ENCODE measurements around the gene GOLGA8B.
"Not testable (repeated sequence)": the region's sequence is repeated elsewhere in the genome, so short reads cannot be mapped to it uniquely, and the experiment has no call there.

Gene GOLGA8B, protein sequence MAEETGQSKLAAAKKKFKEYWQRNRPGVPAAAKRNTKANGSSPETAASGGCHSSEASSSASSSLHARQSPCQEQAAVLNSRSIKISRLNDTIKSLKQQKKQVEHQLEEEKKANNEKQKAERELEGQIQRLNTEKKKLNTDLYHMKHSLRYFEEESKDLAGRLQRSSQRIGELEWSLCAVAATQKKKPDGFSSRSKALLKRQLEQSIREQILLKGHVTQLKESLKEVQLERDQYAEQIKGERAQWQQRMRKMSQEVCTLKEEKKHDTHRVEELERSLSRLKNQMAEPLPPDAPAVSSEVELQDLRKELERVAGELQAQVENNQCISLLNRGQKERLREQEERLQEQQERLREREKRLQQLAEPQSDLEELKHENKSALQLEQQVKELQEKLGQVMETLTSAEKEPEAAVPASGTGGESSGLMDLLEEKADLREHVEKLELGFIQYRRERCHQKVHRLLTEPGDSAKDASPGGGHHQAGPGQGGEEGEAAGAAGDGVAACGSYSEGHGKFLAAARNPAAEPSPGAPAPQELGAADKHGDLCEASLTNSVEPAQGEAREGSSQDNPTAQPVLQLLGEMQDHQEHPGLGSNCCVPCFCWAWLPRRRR

GRCh38 chr15:34583399-34584329, at the start of gene GOLGA8B:
GOLGA8B (minus strand) TSS chr15:34583651; CDS start chr15:34535912, 47,739 bp downstream.
- peak; percentile 60 to 66 for DNase-seq (ENCODE audit: low read depth in 2 of 2)

- DNase-seq (ENCODE audit: low read depth in 2 of 2) = not testable (repeated sequence)
Observed at GRCh38 chr15:34633165-34633564, 49.7 kb upstream of the GOLGA8B start.

- DNase-seq (ENCODE audit: low read depth in 2 of 2) = no peak
Observed at GRCh38 chr15:34628577-34629152, 45.2 kb upstream of the GOLGA8B start.

DNA sequence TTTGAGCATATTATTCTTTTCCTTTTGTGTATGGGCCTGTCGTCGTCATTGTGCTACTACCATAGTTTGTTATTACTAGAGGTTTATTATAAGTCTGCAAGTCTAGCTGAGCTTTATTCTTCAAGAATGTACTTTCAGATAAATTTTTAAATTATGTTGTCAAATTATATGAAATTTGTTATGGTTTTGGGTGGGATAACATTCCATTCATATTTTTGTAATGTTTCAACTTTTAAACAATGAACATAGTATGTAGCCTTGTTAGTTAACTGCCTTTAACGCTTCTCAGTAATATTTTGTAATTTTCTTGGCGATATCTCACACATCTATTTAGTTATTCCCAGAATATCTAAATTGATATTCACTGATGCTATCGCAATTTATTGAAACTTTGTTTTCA, 41.6 kb upstream of the GOLGA8B start:
- DNase-seq (ENCODE audit: low read depth in 2 of 2) = no peak

DNA sequence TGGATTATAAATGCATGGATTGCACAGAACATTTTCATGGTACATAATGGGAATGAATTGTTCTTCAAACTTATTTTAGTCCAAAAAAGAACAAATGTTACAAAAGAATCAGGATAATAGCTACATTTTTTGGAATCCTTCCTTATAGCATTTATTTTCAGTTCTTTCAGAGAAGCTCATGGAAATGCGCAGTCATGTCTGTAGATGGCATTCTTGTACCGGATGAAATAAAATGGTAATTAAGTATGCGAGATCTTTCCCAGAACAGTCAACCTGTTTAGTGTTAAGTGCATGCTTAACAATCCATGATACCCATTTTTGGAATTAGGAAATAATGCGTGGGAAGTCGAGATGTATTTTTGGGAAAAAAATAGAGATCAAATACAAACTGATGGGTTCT, 38.2 kb upstream of the GOLGA8B start:
- DNase-seq (ENCODE audit: low read depth in 2 of 2) = no peak

GRCh38 chr15:34620814-34621213, 37.4 kb upstream of the GOLGA8B start:
- no peak for DNase-seq (ENCODE audit: low read depth in 2 of 2)

DNA sequence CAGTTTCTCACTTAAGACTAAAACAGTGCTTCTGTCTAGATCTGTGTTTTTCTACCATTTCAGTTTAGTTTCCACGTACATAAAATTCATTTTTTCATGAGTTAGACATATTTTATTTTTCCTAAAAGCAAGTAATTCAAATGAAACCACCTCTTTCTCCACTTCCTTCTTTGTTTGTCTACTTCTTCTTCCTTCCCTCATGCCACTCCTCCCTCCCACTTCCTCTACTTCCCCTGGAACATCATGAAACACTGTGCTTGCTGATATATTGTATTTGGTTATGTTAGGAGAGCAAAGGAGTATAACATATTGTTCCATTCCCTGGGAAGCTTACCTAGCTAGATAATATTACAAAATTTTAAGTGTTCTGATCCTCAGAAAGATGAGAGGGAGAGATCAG, 36.7 kb upstream of the GOLGA8B start:
- no peak for DNase-seq (ENCODE audit: low read depth in 2 of 2)

DNA sequence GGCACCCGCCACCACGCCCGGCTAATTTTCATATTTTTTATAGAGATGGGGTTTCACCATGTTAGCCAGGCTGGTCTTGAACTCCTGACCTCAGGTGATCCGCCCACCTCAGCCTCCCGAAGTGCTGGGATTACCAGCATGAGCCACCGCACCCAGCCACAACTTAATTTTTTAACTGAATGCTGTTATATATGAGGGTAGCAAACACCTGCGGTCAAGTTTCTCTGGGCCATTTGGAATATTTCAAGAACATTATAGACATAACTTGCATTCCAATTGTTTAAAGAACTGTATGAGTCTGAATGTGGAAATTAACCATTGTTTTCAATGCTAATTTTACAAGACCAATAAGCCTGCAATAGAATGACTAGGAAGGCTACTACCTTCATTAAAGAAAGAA, 35.7 kb upstream of the GOLGA8B start:
- no peak for DNase-seq (ENCODE audit: low read depth in 2 of 2)

DNA sequence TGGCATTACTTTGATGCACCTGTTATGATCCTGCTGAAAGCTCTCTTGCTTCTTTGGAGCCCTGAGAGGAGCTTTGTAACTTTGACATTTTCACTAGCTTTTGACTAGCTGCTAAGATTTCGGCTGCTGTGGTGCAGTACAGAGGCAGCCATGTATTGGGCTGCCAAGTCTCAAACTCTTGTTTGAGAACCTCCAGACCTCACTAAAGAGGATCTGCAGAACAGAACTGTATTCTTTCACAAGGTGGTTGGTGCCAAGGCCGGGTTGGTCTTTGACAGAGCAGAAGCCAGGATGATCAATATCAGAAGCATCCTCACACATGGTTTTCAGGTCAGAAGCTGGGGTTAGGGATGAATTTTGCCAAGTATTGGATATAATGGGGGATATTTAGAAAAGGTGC, 34.6 kb upstream of the GOLGA8B start:
- no peak for DNase-seq (ENCODE audit: low read depth in 2 of 2)

DNA sequence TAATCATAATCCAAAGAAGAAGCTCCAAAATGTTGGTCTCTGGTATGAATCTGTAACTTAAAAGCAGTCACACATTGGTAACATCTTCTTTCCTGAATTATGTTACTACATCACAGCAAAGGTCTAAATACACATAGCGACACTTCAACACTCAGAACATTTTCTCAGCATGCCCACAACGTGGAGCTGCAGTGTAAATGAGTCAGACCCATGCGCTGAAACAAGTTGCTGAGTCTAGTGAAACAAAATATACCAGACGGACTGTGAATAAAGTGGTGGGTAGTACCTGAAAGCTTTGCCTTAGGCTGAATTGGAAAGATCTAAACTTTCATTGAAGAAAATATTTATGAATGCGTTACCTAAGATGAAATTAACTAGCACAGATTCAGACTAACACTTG, 33.2 kb upstream of the GOLGA8B start:
- DNase-seq (ENCODE audit: low read depth in 2 of 2) = no peak

DNA sequence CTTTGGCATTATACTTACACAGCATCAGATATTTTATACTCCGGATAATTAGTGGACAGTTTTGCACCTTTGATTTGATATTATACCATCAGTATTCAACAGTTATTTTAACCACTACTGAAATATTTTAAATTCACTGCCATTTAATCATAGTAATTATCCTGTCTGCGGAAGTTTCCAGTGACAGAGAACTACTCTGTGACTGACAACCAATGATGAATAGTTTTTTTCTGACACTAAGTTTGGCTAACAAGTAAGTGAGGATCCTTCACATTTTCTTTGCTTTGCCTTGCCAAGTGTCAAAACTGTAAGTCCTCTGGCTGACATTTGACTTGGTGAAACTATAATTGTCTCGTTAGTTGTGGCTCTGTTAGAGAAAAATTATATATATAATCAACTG, 30.5 kb upstream of the GOLGA8B start:
- DNase-seq (ENCODE audit: low read depth in 2 of 2) = no peak

DNA sequence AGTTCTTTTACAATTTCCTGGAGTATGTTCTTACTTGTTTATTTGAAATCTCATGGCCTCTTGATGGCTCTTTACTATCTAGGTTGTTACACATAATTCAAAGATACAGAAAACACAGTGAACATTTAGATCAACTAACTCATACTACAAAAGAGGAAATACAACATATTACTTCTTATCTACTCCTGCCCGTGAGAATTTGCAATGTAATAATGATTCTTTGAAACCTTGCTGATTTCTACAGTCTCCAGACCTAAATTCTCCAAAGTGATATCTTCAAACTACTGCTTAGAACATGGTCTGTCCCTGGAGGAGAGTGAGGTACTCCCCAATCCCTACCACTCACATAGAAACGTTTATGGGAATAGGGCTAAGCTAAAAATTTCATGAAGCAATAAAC, 29.9 kb upstream of the GOLGA8B start:
- DNase-seq (ENCODE audit: low read depth in 2 of 2) = no peak

- no peak for DNase-seq (ENCODE audit: low read depth in 2 of 2)
Observed at GRCh38 chr15:34610354-34610753, 26.9 kb upstream of the GOLGA8B start.

GRCh38 chr15:34609102-34610057, 25.9 kb upstream of the GOLGA8B start:
- DNase-seq (ENCODE audit: low read depth in 2 of 2) = no peak

DNA sequence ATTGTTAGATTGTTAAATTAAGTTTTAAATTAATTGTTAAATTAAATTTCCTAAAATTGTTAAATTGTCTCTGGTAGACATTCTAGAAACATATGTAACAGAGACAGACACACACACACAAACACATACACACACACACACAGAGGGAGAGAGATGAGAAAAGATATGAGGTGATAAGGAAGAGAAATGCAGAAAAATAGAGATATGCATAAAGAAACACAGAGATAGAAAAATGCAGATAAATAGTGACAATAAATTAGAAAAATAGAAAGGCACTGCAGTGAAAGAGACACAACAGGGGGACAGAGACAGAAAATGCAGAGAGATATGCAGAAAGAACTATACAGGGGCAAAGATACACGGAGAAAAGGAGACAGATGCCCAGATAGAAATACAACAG, 25.1 kb upstream of the GOLGA8B start:
- no peak for DNase-seq (ENCODE audit: low read depth in 2 of 2)

DNA sequence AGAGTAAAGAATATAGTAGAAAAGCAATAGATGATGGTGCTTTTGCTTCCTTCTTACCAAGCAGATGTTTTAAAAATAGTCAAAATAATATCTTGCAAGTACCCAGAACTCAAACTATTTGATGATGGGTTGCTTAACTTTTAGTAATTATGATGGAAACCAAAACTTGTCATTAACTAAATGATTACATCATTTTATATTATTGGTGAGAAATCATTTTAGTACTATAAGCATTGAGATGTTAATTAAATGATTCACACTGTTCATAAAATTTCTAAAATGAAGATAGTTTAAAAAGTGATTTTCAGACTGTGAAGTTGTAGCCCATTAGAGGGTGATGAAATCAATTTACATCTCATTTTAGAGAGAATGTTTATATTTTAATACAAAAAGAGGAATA, 24.4 kb upstream of the GOLGA8B start:
- no peak for DNase-seq (ENCODE audit: low read depth in 2 of 2)

DNA sequence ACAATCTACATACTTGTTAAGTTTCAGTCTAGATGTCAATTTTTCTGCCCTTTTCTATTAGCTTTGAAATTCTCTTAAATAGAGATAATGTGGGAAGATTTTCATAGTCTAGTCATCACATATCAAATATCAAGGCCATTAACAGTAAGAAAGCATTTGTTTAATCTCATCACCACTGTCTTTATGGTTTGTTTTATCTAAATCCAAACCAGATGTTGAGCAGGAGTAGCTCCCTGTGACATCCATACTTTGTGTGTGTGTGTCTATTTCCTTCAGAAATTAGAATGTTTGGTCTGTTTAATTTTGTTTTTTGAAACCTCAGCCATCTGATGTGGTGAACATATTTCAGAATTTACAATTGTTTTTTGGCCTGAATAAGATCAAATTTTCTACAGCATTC, 23.1 kb upstream of the GOLGA8B start:
- no peak for DNase-seq (ENCODE audit: low read depth in 2 of 2)

DNA sequence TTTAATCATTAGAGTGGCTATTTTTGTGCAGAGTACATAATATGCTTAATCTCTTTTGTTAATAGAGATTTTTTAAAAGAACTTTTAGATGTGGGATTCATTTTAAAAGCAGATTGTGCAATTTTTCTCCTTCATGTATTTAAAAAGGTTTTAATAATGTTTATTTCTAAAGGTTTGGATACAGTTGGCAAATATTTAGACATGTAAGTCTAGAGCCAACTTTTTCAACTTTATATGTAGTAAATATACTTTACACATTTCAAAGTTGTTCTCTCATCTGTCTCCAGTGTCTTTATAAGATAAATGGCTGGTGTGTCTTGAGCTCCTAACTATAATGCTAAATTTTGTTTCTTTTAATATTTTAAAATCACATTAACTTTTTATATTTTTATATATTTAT, 22.7 kb upstream of the GOLGA8B start:
- DNase-seq (ENCODE audit: low read depth in 2 of 2) = no peak

GRCh38 chr15:34603095-34603494, 19.6 kb upstream of the GOLGA8B start:
- no peak for DNase-seq (ENCODE audit: low read depth in 2 of 2)

DNA sequence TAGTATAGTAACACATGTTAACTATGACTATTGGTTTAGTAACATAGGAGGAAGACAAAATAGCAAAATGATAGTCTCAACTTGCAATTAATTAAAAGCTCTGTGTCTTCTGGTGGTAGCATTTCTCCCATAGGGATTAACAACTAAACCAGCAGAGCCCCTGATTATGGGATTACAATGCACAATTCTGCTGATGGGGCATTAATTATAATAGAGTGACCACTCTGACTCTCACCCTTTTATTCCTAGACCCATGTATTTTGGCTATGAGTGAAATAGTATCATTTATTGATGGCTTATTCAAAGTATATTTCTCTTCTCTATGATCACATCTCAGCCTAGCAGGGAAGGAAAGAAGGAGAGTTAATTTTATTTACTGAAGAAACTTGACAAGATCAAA, 17.5 kb upstream of the GOLGA8B start:
- DNase-seq (ENCODE audit: low read depth in 2 of 2) = no peak
